Measurements from ENCODE around the gene MTUS2.

MTUS2 gene

GRCh38 chr13:29464105-29464679 lies 644.1 kb downstream of the MTUS2 start:
- Histone ChIP-seq H3K27ac (replicated peaks) (no peak overlapping the region), H3K4me3 (replicated peaks; ENCODE audit: insufficient read depth, low read length) (no peak overlapping the region), H3K27me3 (ENCODE audit: insufficient read depth, poor library complexity, severe bottlenecking) (no peaks in the 10 kb centered on the region)
- TF ChIP-seq POLR2AphosphoS5 (IDR thresholded peaks at IDR 0.05; ENCODE audit: low read depth): no peak
- TF ChIP-seq CTCF (IDR thresholded peaks at IDR 0.05; ENCODE audit: insufficient read depth, low read length): no peak
- TF ChIP-seq GABPA (IDR thresholded peaks at IDR 0.05; ENCODE audit: low read depth): no peak
- no peak for TF ChIP-seq SPI1 (IDR thresholded peaks at IDR 0.05; ENCODE audit: borderline replicate concordance, low read depth)
- no peak for TF ChIP-seq REST (IDR thresholded peaks at IDR 0.05; ENCODE audit: insufficient replicate concordance, low read depth)
- DNase-seq (ENCODE audit: low read depth in 1 of 2, low spot score in 1 of 2): no peak

GRCh38 chr13:29465741-29466293 lies 645.7 kb downstream of the MTUS2 start:
- TF ChIP-seq GABPA (IDR thresholded peaks at IDR 0.05; ENCODE audit: low read depth): no peak
- Histone ChIP-seq H3K27me3 (ENCODE audit: insufficient read depth, poor library complexity, severe bottlenecking) (no peaks in the 10 kb centered on the region), H3K4me3 (replicated peaks; ENCODE audit: insufficient read depth, low read length) (no peak overlapping the region), H3K27ac (replicated peaks) (no peak overlapping the region)
- DNase-seq (ENCODE audit: low read depth in 1 of 2, low spot score in 1 of 2): no peak

- H3K4me3 ChIP-seq (replicated peaks; ENCODE audit: insufficient read depth, low read length): no peak overlapping the region
- TF ChIP-seq POLR2AphosphoS5 (IDR thresholded peaks at IDR 0.05; ENCODE audit: low read depth) (no peak), REST (IDR thresholded peaks at IDR 0.05; ENCODE audit: insufficient replicate concordance, low read depth) (no peak), SPI1 (IDR thresholded peaks at IDR 0.05; ENCODE audit: borderline replicate concordance, low read depth) (no peak)
- no peaks in the 10 kb centered on the region for H3K27me3 ChIP-seq (ENCODE audit: insufficient read depth, poor library complexity, severe bottlenecking)
- DNase-seq (ENCODE audit: low read depth in 1 of 2, low spot score in 1 of 2): peak in 1 of 2 experiments; percentile 64
- H3K27ac ChIP-seq (replicated peaks): no peak overlapping the region
These were observed 651.4 kb downstream of the MTUS2 start for GRCh38 chr13:29471551-29471950.

- TF ChIP-seq CTCF (IDR thresholded peaks at IDR 0.05; ENCODE audit: insufficient read depth, low read length) (peak; percentile 98), POLR2AphosphoS5 (IDR thresholded peaks at IDR 0.05; ENCODE audit: low read depth) (no peak)
- Histone ChIP-seq H3K27ac (replicated peaks) (no peak overlapping the region), H3K4me3 (replicated peaks; ENCODE audit: insufficient read depth, low read length) (no peak overlapping the region), H3K27me3 (ENCODE audit: insufficient read depth, poor library complexity, severe bottlenecking) (no peaks in the 10 kb centered on the region)
- DNase-seq (ENCODE audit: low read depth in 1 of 2, low spot score in 1 of 2): peak in 1 of 2 experiments; percentile 71
These were observed 652.3 kb downstream of the MTUS2 start for GRCh38 chr13:29472332-29472961.

Data from HL-60 (cell line).